Dermis blood vessel endothelial cell (primary cell): Measurements from ENCODE around the gene CCM2. TPM values are rescaled to one million over a fixed set of nuclear protein-coding genes. Genes with fewer than 3 reads are reported as not detected.

Experiments used
- total RNA-seq: library from RNA; depleted of rRNA; stranded (reverse); fragments of >200 nt; gene quantifications from 2 replicates; pipeline ENCODE4 v1.2.3, GENCODE V29; 2014

CCM2 gene
- total RNA-seq, 1 donor from 2014 or later = 76.4 TPM

Other genes with a start within 250 kb of the CCM2 start
- 3,103 and 4,000 TPM in 2 replicates for gene PPIA, start 203.5 kb upstream of the CCM2 start, total RNA-seq
- gene H2AZ2, start 152.1 kb upstream of the CCM2 start, total RNA-seq = 158 and 274 TPM in 2 replicates
- 18.5 and 30.9 TPM in 2 replicates for gene PURB, start 114.7 kb upstream of the CCM2 start, total RNA-seq
- 0.09 and 0.17 TPM in 2 replicates for gene MYO1G, start 21.2 kb upstream of the CCM2 start, total RNA-seq
- 0.68 and 1.9 TPM in 2 replicates for gene NACAD, start 88.8 kb downstream of the CCM2 start, total RNA-seq
- 55.1 and 78.6 TPM in 2 replicates for gene TBRG4, start 111.5 kb downstream of the CCM2 start, total RNA-seq
- 114 and 116 TPM in 2 replicates for gene RAMP3, start 157.6 kb downstream of the CCM2 start, total RNA-seq